Endothelial cell of umbilical vein (primary cell): ENCODE results near the gene COL9A3. TPM values are rescaled to one million over a fixed set of nuclear protein-coding genes. Genes with fewer than 3 reads are reported as not detected.

ENCODE experiments used
- BruUV-seq: library from RNA; stranded (reverse); fragments of 400-500 nt; replicated peaks from 2 replicates; lab custom pipeline; 2021; lab: Mats Ljungman, UMichigan
- CTCF ChIA-PET: fragments of 300-600, 350-600 bp; sonication (Branson Sonifier 250); formaldehyde crosslinking; loops from one replicate; lab custom pipeline; 2021; ENCODE audit warnings: antibody characterized with exemption, inconsistent platforms; lab: Charles Lee
- POLR2A ChIA-PET: fragments of 300-600, 350-600 bp; sonication (Branson Sonifier 250); formaldehyde crosslinking; loops from one replicate; lab custom pipeline; 2021; ENCODE audit warnings: antibody characterized with exemption, inconsistent platforms; lab: Charles Lee
- DNase-seq: peaks from one replicate; pipeline ENCODE4 v3.0.0-alpha.2; 2011; ENCODE audit warnings: low read depth, low spot score
- FAIRE-seq: peaks from 2 replicates; lab custom pipeline; 2011; peaks lifted over from hg19 to GRCh38; lab: Jason Lieb, UNC
- H2AFZ ChIP-seq: 2 replicates; pipeline ENCODE4 v1.6.0; 2012; ENCODE audit warnings: low read depth, low read length, control low read depth, inconsistent platforms
- H3K27ac ChIP-seq: 2 replicates; pipeline ENCODE4 v1.5.1; 2011; ENCODE audit warnings: low read depth, mild to moderate bottlenecking, control low read depth, low read length, moderate library complexity; ENCODE audit not compliant: insufficient read depth
- H3K27me3 ChIP-seq, 2 experiments: 2 replicates each; pipeline versions ENCODE4 v1.6.0 to v1.6.1; 2011; ENCODE audit warnings: low read length in 2 of 2, mixed read lengths in 1 of 2; ENCODE audit not compliant: control insufficient read depth in 2 of 2, insufficient read depth in 2 of 2
- H3K36me3 ChIP-seq, 2 experiments: 2 replicates in 1 of 2; 3 replicates in 1 of 2; pipeline ENCODE4 v1.5.1; 2011; ENCODE audit warnings: low read length in 2 of 2, mild to moderate bottlenecking in 1 of 2, moderate library complexity in 1 of 2; ENCODE audit not compliant: control insufficient read depth in 2 of 2, insufficient read depth in 2 of 2; ENCODE audit errors: extremely low read depth in 1 of 2
- H3K4me1 ChIP-seq: 3 replicates; pipeline ENCODE4 v1.5.1; 2011; ENCODE audit warnings: mild to moderate bottlenecking, low read length; ENCODE audit not compliant: control insufficient read depth, insufficient read depth; ENCODE audit errors: extremely low read depth
- H3K4me2 ChIP-seq: 2 replicates; pipeline ENCODE4 v1.6.1; 2011; ENCODE audit warnings: low read length, control low read depth, mixed read lengths; ENCODE audit not compliant: insufficient read depth
- H3K4me3 ChIP-seq, 3 experiments: fragments of 200-600 bp in 1 of 3; sonication (generic), shearing (Covaris generic) in 1 of 3; replicated peaks in 1 of 3; 2 replicates each; pipeline ENCODE4 v1.5.1; 2011 to 2016; ENCODE audit warnings: control low read depth in 3 of 3, low read length in 3 of 3, mild to moderate bottlenecking in 2 of 3, inconsistent platforms in 1 of 3, low read depth in 1 of 3, moderate library complexity in 1 of 3; ENCODE audit not compliant: insufficient read depth in 1 of 3
- H3K79me2 ChIP-seq: 2 replicates; pipeline ENCODE4 v1.6.0; 2012; ENCODE audit warnings: low read length, inconsistent platforms; ENCODE audit not compliant: control insufficient read depth, insufficient read depth
- H3K9ac ChIP-seq: replicated peaks from 2 replicates; pipeline ENCODE3; 2011; ENCODE audit warnings: low read length, control low read depth; ENCODE audit not compliant: insufficient read depth; ENCODE audit errors: extremely low read depth
- H3K9me1 ChIP-seq: replicated peaks from 3 replicates; pipeline ENCODE4 v1.6.0; 2011; ENCODE audit warnings: mild to moderate bottlenecking, low read length; ENCODE audit not compliant: control insufficient read depth, insufficient read depth; ENCODE audit errors: extremely low read depth
- H3K9me3 ChIP-seq: replicated peaks from 2 replicates; pipeline ENCODE4 v1.5.1; 2012; ENCODE audit warnings: low read length, inconsistent platforms; ENCODE audit not compliant: control insufficient read depth, insufficient read depth
- H4K20me1 ChIP-seq: replicated peaks from 2 replicates; pipeline ENCODE3; 2011; ENCODE audit warnings: mild to moderate bottlenecking, low read length; ENCODE audit not compliant: control insufficient read depth, insufficient read depth; ENCODE audit errors: extremely low read depth
- CTCF ChIP-seq, 2 donors: IDR thresholded peaks; 1 replicate in 1 of 2; 2 replicates in 1 of 2; pipeline ENCODE4 v1.5.1; 2011; ENCODE audit warnings: low read length in 2 of 2, mild to moderate bottlenecking in 2 of 2, moderate library complexity in 2 of 2, control low read depth in 1 of 2, inconsistent platforms in 1 of 2, low read depth in 1 of 2; ENCODE audit not compliant: insufficient read depth in 1 of 2; ENCODE audit errors: extremely low read depth in 1 of 2
- EZH2 ChIP-seq: IDR thresholded peaks from 2 replicates; pipeline ENCODE4 v1.6.1; 2012; ENCODE audit warnings: borderline replicate concordance, low read depth, mild to moderate bottlenecking, moderate library complexity, low read length, inconsistent platforms; ENCODE audit not compliant: severe bottlenecking
- FOS ChIP-seq: IDR thresholded peaks from 2 replicates; pipeline ENCODE4 v1.6.1; 2011; ENCODE audit warnings: mild to moderate bottlenecking, low read length, moderate library complexity, borderline replicate concordance; ENCODE audit not compliant: insufficient read depth
- GATA2 ChIP-seq: IDR thresholded peaks from 2 replicates; pipeline ENCODE4 v1.7.0; 2011; ENCODE audit warnings: low read depth, mild to moderate bottlenecking, moderate library complexity, mixed read lengths, low read length; ENCODE audit not compliant: insufficient read length, insufficient read depth
- JUN ChIP-seq: IDR thresholded peaks from 2 replicates; pipeline ENCODE4 v1.6.1; 2011; ENCODE audit warnings: borderline replicate concordance, low read depth; ENCODE audit not compliant: insufficient read length, insufficient read depth
- MAX ChIP-seq: IDR thresholded peaks from 2 replicates; pipeline ENCODE4 v1.6.1; 2011; ENCODE audit not compliant: insufficient read depth, insufficient read length
- MYC ChIP-seq: IDR thresholded peaks from one replicate; pipeline ENCODE4 v1.6.1; 2011; ENCODE audit warnings: mild to moderate bottlenecking, low read depth, low read length
- POLR2A ChIP-seq: IDR thresholded peaks from 2 replicates; pipeline ENCODE4 v1.6.1; 2012; ENCODE audit warnings: low read depth, mild to moderate bottlenecking, control low read depth, low read length
- POLR2AphosphoS5 ChIP-seq: IDR thresholded peaks from 2 replicates; pipeline ENCODE4 v1.6.1; 2012; ENCODE audit warnings: low read depth, mild to moderate bottlenecking, control low read depth, low read length, moderate library complexity; ENCODE audit not compliant: insufficient read depth
- dilution Hi-C: fragments of 300-500 bp; cut with MboI; formaldehyde crosslinking; loops from one replicate; pipeline ENCODE4 v1.15.0; 2019; ENCODE audit warnings: low sequenced_read_pairs; ENCODE audit not compliant: extremely low pct_ligation_motif_present
- intact Hi-C: fragments of 100-400 bp; cut with micrococcal nuclease; formaldehyde crosslinking; loops from one replicate; pipeline ENCODE4 v1.10.0; 2022
- polyA plus RNA-seq, 4 experiments: library from polyadenylated mRNA; depleted of rRNA in 3 of 4; stranded (reverse) in 3 of 4; unstranded in 1 of 4; fragments of >200 nt; gene quantifications; 2 replicates each; pipeline versions ENCODE4 v1.2.1 to v1.2.3, GENCODE V29; 2011 to 2012; ENCODE audit warnings: missing spikeins in 1 of 4
- total RNA-seq: library from RNA; stranded (reverse); gene quantifications from 2 replicates; pipeline ENCODE4 v1.2.3, GENCODE V29; 2021

The COL9A3 gene
- total and polyA plus RNA-seq, 2 donors (not counting 3 experiments of a cell fraction or from before 2014, with no cell fraction given): 0.46 to 0.60 TPM

GRCh38 chr20:62850333-62850974, 33.6 kb downstream of the COL9A3 start:
- Histone ChIP-seq H4K20me1 (no peaks in the 10 kb centered on the region), H3K4me1 (no peaks in the 10 kb centered on the region), H3K4me2 (no peak overlapping the region), H3K9ac (no peak overlapping the region), H3K27me3 (no peaks in the 10 kb centered on the region), H3K4me3 (no peak overlapping the region), H3K9me3 (no peaks in the 10 kb centered on the region), H3K36me3 (peaks cover 3 to 5% of the 10 kb centered on the region in 2 experiments), H3K79me2 (no peaks in the 10 kb centered on the region), H3K27ac (no peak overlapping the region), H3K9me1 (no peaks in the 10 kb centered on the region), H2AFZ (no peak overlapping the region)
- POLR2A ChIA-PET: no interaction called here
- dilution Hi-C loops (no loop called here), intact Hi-C loops (no loop called here)
- no TSS peak for BruUV-seq
- FAIRE-seq (no peak), DNase-seq (no peak)
- TF ChIP-seq POLR2AphosphoS5: no peak
- TF ChIP-seq CTCF (IDR thresholded peaks at IDR 0.05; ENCODE audit: extremely low read depth in 1 of 2, insufficient read depth in 1 of 2, low read depth in 1 of 2, low read length in 2 of 2): no peak
- TF ChIP-seq GATA2: no peak
- no peak for TF ChIP-seq EZH2
- TF ChIP-seq MYC: no peak
- TF ChIP-seq FOS: no peak
- no peak for TF ChIP-seq MAX
- TF ChIP-seq POLR2A: no peak
- TF ChIP-seq JUN: no peak
- CTCF ChIA-PET: no interaction called here
